OCI-LY3 (cell line): ENCODE measurements around the gene ALDH5A1.

Source experiments
- EZH2phosphoT487 ChIP-seq: fragments of 200-600 bp; shearing (Covaris generic); IDR thresholded peaks from 2 replicates; pipeline ENCODE4 v1.6.1; 2018; ENCODE audit warnings: antibody characterized with exemption, mixed run types, low read depth
- TF ChIP-seq, protein P1 (sequence below): fragments of 200-600, 300-600 bp; sonication (generic); IDR thresholded peaks from 2 replicates; pipeline ENCODE4 v1.5.1; 2014; ENCODE audit warnings: antibody characterized with exemption, low read length, low read depth

DNA sequence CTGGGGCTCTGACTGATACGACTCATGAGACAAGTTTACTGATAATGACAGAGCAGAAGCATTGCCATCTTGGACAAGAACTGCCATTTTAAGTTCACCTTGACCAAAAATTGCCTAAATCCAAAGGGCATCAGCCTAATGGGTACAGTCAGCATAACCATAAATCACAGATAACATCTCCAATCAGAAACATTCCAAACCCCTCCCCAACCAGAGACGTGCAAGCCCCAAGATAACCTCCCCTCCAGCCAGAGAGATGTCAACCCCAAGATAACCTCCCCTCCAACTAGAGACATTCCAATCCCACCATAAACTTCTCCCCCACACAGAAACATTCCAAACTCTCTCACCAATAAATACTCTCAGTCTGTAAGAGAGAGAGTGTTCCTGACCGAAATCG is 15.9 kb upstream of the ALDH5A1 start:
- TF ChIP-seq, protein P1, sequence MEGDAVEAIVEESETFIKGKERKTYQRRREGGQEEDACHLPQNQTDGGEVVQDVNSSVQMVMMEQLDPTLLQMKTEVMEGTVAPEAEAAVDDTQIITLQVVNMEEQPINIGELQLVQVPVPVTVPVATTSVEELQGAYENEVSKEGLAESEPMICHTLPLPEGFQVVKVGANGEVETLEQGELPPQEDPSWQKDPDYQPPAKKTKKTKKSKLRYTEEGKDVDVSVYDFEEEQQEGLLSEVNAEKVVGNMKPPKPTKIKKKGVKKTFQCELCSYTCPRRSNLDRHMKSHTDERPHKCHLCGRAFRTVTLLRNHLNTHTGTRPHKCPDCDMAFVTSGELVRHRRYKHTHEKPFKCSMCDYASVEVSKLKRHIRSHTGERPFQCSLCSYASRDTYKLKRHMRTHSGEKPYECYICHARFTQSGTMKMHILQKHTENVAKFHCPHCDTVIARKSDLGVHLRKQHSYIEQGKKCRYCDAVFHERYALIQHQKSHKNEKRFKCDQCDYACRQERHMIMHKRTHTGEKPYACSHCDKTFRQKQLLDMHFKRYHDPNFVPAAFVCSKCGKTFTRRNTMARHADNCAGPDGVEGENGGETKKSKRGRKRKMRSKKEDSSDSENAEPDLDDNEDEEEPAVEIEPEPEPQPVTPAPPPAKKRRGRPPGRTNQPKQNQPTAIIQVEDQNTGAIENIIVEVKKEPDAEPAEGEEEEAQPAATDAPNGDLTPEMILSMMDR, result no peak
- TF ChIP-seq EZH2phosphoT487, result no peak
